Measurements from ENCODE around the gene LRP8.

GRCh38 chr1:53306168-53306567 is 21.7 kb downstream of the LRP8 start:
- TF ChIP-seq CTCF (IDR thresholded peaks at IDR 0.05; ENCODE audit: extremely low read depth in 1 of 2, insufficient read depth in 1 of 2, low read depth in 1 of 2, low read length in 2 of 2) = no peak
- no peak for TF ChIP-seq FOS (IDR thresholded peaks at IDR 0.05; ENCODE audit: borderline replicate concordance, insufficient read depth, low read length)
- TF ChIP-seq POLR2A (IDR thresholded peaks at IDR 0.05; ENCODE audit: low read depth, low read length) = no peak
- TF ChIP-seq EZH2 (IDR thresholded peaks at IDR 0.05; ENCODE audit: borderline replicate concordance, low read depth, low read length, severe bottlenecking) = no peak
- TF ChIP-seq JUN (IDR thresholded peaks at IDR 0.05; ENCODE audit: borderline replicate concordance, insufficient read depth, insufficient read length, low read depth) = no peak
- TF ChIP-seq MYC (IDR thresholded peaks at IDR 0.05; ENCODE audit: low read depth, low read length) = no peak
- TF ChIP-seq MAX (IDR thresholded peaks at IDR 0.05; ENCODE audit: insufficient read depth, insufficient read length) = no peak
